GM12865 (cell line): ENCODE measurements around the gene PRKN.

Source experiments
- DNase-seq: peaks from one replicate; pipeline ENCODE4 v3.0.0; 2010; ENCODE audit warnings: low read depth
- H3K4me3 ChIP-seq: 2 replicates; pipeline ENCODE4 v1.5.1; 2011; ENCODE audit warnings: mild to moderate bottlenecking, low read depth, low read length, control low read depth
- CTCF ChIP-seq: IDR thresholded peaks from 2 replicates; pipeline ENCODE4 v1.5.1; 2011; ENCODE audit warnings: low read length, control low read depth, low read depth, inconsistent platforms; ENCODE audit not compliant: insufficient read depth; ENCODE audit errors: missing control alignments

Gene PRKN

GRCh38 chr6:161836643-161837448 lies 890.7 kb downstream of the PRKN start:
- no peak for DNase-seq

GRCh38 chr6:161835500-161836215 lies 891.9 kb downstream of the PRKN start:
- H3K4me3 ChIP-seq: no peak overlapping the region
- TF ChIP-seq CTCF: no peak
- DNase-seq: no peak

More at GRCh38 chr6:161836643-161837448, 890.7 kb downstream of the PRKN start:
- no peak for TF ChIP-seq CTCF
- H3K4me3 ChIP-seq: no peak overlapping the region

GRCh38 chr6:161834426-161834825 lies 893.1 kb downstream of the PRKN start:
- no peak overlapping the region for H3K4me3 ChIP-seq
- no peak for TF ChIP-seq CTCF
- no peak for DNase-seq

GRCh38 chr6:161833099-161833860 lies 894.3 kb downstream of the PRKN start:
- no peak for TF ChIP-seq CTCF
- no peak for DNase-seq
- no peak overlapping the region for H3K4me3 ChIP-seq

- no peak for TF ChIP-seq CTCF
- no peak for DNase-seq
- no peak overlapping the region for H3K4me3 ChIP-seq
Observed at GRCh38 chr6:161832622-161833021, 894.9 kb downstream of the PRKN start.

- TF ChIP-seq CTCF: no peak
- no peak for DNase-seq
Observed at GRCh38 chr6:161830866-161831616, 896.5 kb downstream of the PRKN start.

More at GRCh38 chr6:161830866-161831616, 896.5 kb downstream of the PRKN start:
- no peak overlapping the region for H3K4me3 ChIP-seq
